Measurements from ENCODE around the gene PSMB10.
A peak's percentile ranks its signal among the peaks of the same experiment; 100 is the strongest.
"Not testable (repeated sequence)": the region's sequence is repeated elsewhere in the genome, so short reads cannot be mapped to it uniquely, and the experiment has no call there.

PSMB10 gene

DNA sequence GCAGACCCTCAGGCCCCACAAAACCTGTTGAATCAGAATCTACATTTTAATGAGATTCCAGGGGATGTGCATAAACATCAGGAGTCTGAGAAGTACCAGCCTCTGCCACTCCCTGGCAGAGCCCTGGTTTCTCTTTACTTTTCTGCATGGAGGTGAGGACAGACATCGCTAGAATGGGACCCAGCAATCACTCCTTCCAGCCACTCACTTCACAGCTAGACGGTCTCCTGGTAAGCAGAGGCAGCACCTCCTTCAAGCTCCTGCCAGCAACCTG lies 21.2 kb downstream of the PSMB10 start:
- H3K9me3 ChIP-seq (ENCODE audit: control insufficient read depth, insufficient read depth, low read depth, low read length); H3K27ac ChIP-seq (ENCODE audit: extremely low read depth, low read depth, low read length); H3K4me3 ChIP-seq (ENCODE audit: low read depth, low read length); H3K4me1 ChIP-seq (ENCODE audit: control insufficient read depth, insufficient read depth, low read length): not testable (repeated sequence)
- ChIA-PET CTCF (interaction anchor here (0.6 to 1.3 kb wide), 3 partner anchors 9 to 150 kb away, joined by 3 to 5 read pairs (median 4); no protein-coding TSS in a partner anchor), POLR2A (interaction anchor here (0.7 to 1.5 kb wide), 2 partner anchors 20 to 98 kb away, joined by 3 to 4 read pairs; no protein-coding TSS in a partner anchor)
- TF ChIP-seq SCRT2 (tag by site-specific recombination; IDR thresholded peaks at IDR 0.05) = peak; percentile 0
- peaks cover 0 to 56% of the 10 kb centered on the region in 2 experiments; a peak in 2 of 3 replicates for H3K36me3 ChIP-seq (ENCODE audit: control insufficient read depth in 2 of 2, insufficient read depth in 1 of 2, low read length in 2 of 2)

DNA sequence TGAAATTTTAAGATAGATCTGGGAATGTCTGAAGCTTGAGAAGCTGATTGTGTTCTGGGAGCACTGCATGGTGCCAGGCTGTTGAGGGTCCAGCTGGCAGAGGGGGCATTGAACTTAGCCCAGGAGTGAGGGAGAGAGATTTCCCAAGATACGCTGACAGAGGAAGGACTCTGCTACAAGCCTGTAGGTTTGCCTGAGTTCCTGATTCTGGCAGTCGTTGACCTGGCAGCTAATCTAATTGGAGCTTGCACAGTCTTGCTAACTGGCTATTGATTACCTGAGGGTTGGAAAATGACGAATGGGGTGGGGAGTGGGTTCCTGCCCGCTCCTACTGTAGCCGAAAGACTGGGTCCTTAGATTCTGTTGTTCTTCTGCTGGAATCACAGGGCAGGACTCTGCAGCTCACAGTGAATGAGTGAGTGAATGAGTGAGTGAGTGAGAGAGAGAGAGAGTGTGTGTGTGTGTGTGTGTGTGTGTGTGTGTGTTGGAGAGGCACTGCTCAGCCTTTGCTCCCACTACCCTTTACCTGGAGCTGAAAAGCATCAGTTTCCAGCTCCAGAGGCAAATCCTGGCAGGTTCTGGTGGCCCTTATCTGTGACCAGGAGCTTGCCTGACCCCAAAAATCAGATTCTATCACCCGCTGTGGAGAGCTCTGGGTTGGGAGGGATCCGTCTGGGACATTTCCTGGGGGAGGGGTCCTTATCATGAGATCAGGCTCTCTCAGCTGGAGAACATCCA lies 21.7 kb downstream of the PSMB10 start:
- H3K27ac ChIP-seq (ENCODE audit: extremely low read depth, low read depth, low read length) = no peak overlapping the region
- no peaks in the 10 kb centered on the region for H3K4me1 ChIP-seq (ENCODE audit: control insufficient read depth, insufficient read depth, low read length)
- ChIA-PET CTCF (interaction anchor here (0.6 to 1.3 kb wide), 6 partner anchors 10 to 150 kb away, joined by 3 to 5 read pairs (median 4); no protein-coding TSS in a partner anchor), POLR2A (interaction anchor here (0.6 to 1.5 kb wide), 3 partner anchors 21 to 154 kb away, joined by 3 to 4 read pairs (median 4); no protein-coding TSS in a partner anchor)
- TF ChIP-seq PRDM1 (tag by site-specific recombination; IDR thresholded peaks at IDR 0.05) (peak; percentile 88), SCRT2 (tag by site-specific recombination; IDR thresholded peaks at IDR 0.05) (peak; percentile 78; the same call in 1 of the 2 replicates), OSR2 (tag by site-specific recombination; IDR thresholded peaks at IDR 0.05) (no peak), SCRT1 (tag by site-specific recombination; IDR thresholded peaks at IDR 0.05; ENCODE audit: borderline replicate concordance) (0 out of 2 replicates have a peak, but pooled peaks have one; percentile 49)
- TF ChIP-seq, protein P1, sequence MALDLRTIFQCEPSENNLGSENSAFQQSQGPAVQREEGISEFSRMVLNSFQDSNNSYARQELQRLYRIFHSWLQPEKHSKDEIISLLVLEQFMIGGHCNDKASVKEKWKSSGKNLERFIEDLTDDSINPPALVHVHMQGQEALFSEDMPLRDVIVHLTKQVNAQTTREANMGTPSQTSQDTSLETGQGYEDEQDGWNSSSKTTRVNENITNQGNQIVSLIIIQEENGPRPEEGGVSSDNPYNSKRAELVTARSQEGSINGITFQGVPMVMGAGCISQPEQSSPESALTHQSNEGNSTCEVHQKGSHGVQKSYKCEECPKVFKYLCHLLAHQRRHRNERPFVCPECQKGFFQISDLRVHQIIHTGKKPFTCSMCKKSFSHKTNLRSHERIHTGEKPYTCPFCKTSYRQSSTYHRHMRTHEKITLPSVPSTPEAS (tag by site-specific recombination; IDR thresholded peaks at IDR 0.05) = peak; percentile 61
- no peaks in the 10 kb centered on the region for H3K9me3 ChIP-seq (ENCODE audit: control insufficient read depth, insufficient read depth, low read depth, low read length)
- no peak overlapping the region for H3K4me3 ChIP-seq (ENCODE audit: low read depth, low read length)
- H3K36me3 ChIP-seq (ENCODE audit: control insufficient read depth in 2 of 2, insufficient read depth in 1 of 2, low read length in 2 of 2) = peaks cover 0 to 60% of the 10 kb centered on the region in 2 experiments; a peak in 2 of 3 replicates

DNA sequence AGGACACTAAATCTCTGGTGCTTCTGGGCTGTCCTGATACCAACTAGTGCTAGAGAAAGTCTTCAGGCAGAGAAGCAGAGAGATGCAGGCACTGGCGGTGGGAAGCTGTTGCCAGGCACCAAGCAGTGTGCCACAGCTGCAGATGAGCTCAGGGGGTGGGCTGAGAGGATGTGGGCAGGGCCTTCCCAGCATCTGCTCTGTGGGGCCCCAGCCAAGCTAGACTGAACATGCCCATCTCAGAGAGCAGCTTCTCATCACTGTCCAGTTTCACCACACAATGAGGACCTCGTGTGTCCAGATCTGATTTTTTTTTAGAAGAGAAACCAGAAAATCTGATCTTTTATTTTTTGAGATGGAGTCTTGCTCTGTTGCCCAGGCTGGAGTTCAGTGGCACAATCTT lies 26.5 kb downstream of the PSMB10 start:
- CTCF ChIA-PET = interaction anchor here (0.6 kb wide), 1 partner anchor 19 kb away, joined by 3 read pairs; no protein-coding TSS in a partner anchor
- POLR2A ChIA-PET = no interaction called here
- Histone ChIP-seq H3K9me3 (ENCODE audit: control insufficient read depth, insufficient read depth, low read depth, low read length) (no peaks in the 10 kb centered on the region), H3K4me3 (ENCODE audit: low read depth, low read length) (no peak overlapping the region), H3K27ac (ENCODE audit: extremely low read depth, low read depth, low read length) (no peak overlapping the region), H3K36me3 (ENCODE audit: control insufficient read depth in 2 of 2, insufficient read depth in 1 of 2, low read length in 2 of 2) (peaks cover 0 to 41% of the 10 kb centered on the region in 2 experiments; a peak in 2 of 3 replicates), H3K4me1 (ENCODE audit: control insufficient read depth, insufficient read depth, low read length) (no peaks in the 10 kb centered on the region)
- TF ChIP-seq ZNF501 (tag by site-specific recombination; IDR thresholded peaks at IDR 0.05) (no peak), ZNF335 (tag by site-specific recombination; conservative IDR thresholded peaks at IDR 0.05) (0 out of 2 replicates have a peak, but pooled peaks have one; percentile 17), ZNF366 (tag by site-specific recombination; conservative IDR thresholded peaks at IDR 0.05) (no peak), ZIC2 (tag by site-specific recombination; IDR thresholded peaks at IDR 0.05) (peak; percentile 62), ZFHX2 (tag by site-specific recombination; conservative IDR thresholded peaks at IDR 0.05) (0 out of 2 replicates have a peak, but pooled peaks have one; percentile 28), WT1 (tag by site-specific recombination; IDR thresholded peaks at IDR 0.05) (no peak), ZXDB (tag by site-specific recombination; IDR thresholded peaks at IDR 0.05) (no peak)
- TF ChIP-seq, protein P2, sequence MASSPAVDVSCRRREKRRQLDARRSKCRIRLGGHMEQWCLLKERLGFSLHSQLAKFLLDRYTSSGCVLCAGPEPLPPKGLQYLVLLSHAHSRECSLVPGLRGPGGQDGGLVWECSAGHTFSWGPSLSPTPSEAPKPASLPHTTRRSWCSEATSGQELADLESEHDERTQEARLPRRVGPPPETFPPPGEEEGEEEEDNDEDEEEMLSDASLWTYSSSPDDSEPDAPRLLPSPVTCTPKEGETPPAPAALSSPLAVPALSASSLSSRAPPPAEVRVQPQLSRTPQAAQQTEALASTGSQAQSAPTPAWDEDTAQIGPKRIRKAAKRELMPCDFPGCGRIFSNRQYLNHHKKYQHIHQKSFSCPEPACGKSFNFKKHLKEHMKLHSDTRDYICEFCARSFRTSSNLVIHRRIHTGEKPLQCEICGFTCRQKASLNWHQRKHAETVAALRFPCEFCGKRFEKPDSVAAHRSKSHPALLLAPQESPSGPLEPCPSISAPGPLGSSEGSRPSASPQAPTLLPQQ (tag by site-specific recombination; IDR thresholded peaks at IDR 0.05) = 0 out of 2 replicates have a peak, but pooled peaks have one; percentile 24
- TF ChIP-seq, protein P3, sequence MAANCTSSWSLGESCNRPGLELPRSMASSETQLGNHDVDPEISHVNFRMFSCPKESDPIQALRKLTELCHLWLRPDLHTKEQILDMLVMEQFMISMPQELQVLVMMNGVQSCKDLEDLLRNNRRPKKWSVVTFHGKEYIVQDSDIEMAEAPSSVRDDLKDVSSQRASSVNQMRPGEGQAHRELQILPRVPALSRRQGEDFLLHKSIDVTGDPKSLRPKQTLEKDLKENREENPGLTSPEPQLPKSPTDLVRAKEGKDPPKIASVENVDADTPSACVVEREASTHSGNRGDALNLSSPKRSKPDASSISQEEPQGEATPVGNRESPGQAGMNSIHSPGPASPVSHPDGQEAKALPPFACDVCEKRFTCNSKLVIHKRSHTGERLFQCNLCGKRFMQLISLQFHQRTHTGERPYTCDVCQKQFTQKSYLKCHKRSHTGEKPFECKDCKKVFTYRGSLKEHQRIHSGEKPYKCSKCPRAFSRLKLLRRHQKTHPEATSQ (tag by site-specific recombination; IDR thresholded peaks at IDR 0.05) = no peak
